GM13977 (cell line): ENCODE results near the gene DCDC1.
"Not testable (repeated sequence)": the region's sequence is repeated elsewhere in the genome, so short reads cannot be mapped to it uniquely, and the experiment has no call there.

Source experiments
- DNase-seq: peaks from one replicate; pipeline ENCODE4 v3.0.0; 2012; ENCODE audit warnings: low spot score
- in situ Hi-C: fragments of 300-500 bp; cut with MboI; formaldehyde crosslinking; loops from one replicate; pipeline ENCODE4 v1.12.0; 2022; ENCODE audit warnings: low sequenced_read_pairs, low pct_unique_long_range_greater_than_20kb, mixed read lengths, inconsistent platforms; ENCODE audit not compliant: unreplicated experiment
- TF ChIP-seq, protein P1 (sequence below): IDR thresholded peaks from 2 replicates; pipeline ENCODE4 v1.5.1; 2012; ENCODE audit warnings: mild to moderate bottlenecking, control low read depth; ENCODE audit not compliant: insufficient read depth; ENCODE audit errors: extremely low read depth, missing control alignments

Gene DCDC1

DNA sequence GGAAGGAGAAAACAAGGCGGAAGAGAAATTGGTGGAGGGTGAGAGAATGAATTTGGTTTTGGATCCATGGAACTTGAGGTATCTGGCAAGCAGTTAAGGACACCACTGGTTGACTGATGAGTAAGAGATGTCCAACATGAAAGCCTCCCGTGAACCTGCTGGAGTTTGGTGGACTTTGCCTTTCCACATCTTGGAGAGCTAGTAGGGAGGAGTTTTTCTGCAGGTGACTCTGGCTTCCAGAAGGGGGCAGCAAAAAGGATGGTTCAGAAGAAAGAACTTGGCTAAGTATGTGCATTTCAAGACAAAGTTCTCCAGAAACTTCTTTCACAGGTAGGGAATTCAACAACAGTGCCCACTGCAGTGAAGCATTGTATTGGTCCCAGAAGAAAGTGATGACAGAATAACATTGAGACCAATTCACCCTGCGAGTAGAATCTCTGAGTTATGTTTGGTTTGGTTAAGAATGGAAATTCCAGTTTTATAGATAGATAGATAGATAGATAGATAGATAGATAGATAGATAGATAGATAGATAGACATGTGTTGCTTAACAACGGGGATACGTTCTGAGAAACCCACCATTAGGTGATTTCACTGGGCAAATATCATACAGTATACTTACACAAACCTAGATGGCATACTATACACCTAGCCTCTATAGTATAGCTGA lies 28.5 kb downstream of the DCDC1 start:
- TF ChIP-seq, protein P1, sequence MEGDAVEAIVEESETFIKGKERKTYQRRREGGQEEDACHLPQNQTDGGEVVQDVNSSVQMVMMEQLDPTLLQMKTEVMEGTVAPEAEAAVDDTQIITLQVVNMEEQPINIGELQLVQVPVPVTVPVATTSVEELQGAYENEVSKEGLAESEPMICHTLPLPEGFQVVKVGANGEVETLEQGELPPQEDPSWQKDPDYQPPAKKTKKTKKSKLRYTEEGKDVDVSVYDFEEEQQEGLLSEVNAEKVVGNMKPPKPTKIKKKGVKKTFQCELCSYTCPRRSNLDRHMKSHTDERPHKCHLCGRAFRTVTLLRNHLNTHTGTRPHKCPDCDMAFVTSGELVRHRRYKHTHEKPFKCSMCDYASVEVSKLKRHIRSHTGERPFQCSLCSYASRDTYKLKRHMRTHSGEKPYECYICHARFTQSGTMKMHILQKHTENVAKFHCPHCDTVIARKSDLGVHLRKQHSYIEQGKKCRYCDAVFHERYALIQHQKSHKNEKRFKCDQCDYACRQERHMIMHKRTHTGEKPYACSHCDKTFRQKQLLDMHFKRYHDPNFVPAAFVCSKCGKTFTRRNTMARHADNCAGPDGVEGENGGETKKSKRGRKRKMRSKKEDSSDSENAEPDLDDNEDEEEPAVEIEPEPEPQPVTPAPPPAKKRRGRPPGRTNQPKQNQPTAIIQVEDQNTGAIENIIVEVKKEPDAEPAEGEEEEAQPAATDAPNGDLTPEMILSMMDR = peak; percentile 59
- in situ Hi-C loops = no loop called here
- peak; percentile 31 for DNase-seq

DNA sequence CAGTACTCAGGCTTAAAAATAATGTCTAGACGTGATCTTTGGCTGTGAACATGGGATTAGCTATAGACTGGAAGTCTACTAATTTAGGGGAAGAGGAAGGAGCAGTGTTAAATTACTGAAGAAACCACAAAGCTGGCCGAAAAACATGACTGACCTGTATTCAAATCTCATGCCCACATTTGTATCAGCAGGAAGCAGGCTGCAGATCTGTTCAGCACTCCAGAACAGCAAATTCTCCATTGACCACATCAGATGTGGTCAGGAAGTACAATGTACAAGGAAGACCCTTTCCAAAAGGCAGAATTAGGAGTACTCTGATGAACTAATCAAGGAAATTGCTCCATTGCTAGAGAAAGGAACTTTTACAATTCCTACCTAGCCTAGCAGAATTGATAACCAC lies 31.7 kb downstream of the DCDC1 start:
- DNase-seq = no peak
- in situ Hi-C loops = no loop called here
- TF ChIP-seq, protein P1 = no peak

DNA sequence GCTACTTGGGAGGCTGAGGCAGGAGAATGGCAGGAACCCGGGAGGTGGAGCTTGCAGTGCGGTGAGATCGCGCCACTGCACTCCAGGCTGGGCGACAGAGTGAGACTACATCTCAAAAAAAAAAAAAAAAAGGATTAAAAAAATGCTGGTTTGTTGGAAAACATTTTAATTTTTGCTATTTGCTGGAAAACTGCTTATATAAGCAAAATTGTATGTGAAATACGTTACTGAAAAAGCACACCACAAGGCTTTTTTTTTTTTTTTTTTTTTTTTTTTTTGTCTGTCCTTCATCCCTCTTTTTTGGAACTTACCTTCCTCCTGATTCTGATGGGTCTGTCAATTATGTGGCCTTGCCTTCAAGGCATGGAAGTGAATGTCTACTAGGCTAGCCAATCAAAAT lies 40.8 kb downstream of the DCDC1 start:
- in situ Hi-C loops = no loop called here
- TF ChIP-seq, protein P1 = no peak
- DNase-seq = no peak

DNA sequence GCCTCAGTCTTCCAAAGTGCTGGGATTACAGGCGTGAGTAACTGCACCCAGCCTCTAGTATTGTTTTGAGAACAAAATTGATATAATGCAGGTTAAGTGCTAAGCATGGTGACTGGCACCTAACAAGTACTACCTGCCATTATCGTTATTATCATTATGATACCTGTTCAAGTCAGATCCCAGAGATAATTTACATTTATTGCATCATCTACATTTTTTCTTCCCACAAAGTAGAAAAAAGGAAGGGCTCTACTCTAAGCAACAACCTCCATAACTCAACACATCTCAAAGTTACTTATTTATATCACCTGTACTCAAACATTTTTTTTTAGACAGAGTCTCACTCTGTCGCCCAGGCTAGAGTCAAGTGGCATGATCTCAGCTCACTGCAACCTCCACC lies 42.1 kb downstream of the DCDC1 start:
- no peak for DNase-seq
- in situ Hi-C loops = no loop called here
- TF ChIP-seq, protein P1 = no peak

DNA sequence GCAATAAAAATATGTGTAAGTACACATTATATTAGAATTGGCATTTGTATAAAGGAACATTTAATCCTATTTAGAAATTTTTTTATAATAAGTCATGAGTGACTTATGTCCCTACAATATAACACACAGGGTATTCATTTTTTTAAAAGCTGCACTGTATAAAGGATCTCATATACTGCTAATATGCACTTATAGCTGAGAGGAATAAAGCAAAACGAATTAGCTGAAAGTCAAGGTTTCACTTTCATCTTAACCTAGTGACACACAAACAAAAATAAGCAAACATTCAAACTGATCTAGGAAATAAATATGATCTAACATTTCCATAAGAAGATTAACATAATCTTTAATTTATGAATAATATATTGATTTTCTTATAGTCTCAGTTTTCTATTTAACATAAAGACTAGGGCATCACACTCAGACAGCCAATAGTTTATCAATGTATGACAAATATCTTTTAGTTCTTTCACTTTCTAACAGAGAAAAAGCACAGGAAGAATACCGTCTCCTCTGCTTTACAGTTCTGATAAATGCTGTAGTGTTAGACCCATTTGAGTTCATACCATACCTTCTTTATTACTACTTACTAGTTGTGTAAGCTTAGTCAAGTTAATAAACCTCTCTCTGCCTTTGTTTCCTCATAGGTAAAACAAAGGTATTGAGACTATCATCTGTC lies 42.9 kb downstream of the DCDC1 start:
- peak; percentile 19 for DNase-seq
- TF ChIP-seq, protein P1 = no peak
- in situ Hi-C loops = no loop called here

DNA sequence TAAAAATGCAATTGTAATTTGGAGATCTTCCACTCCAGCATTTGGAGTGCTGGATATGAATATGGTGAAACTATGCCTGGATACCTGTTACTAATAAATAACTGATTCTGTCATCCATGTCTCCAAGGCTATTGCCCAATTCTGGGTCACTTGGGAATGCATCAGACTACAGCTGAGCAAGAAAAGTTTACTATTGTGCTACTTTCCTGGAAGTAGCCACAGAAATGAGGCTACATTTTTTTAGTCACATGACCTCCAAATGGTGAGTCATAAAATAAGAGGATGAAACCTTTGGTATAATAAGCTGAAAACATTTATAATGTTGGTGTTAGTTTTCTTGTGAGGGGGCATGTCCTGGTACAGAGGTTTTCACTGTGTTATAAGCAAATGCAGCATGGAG lies 44.4 kb downstream of the DCDC1 start:
- no peak for DNase-seq
- in situ Hi-C loops = no loop called here
- TF ChIP-seq, protein P1 = no peak

DNA sequence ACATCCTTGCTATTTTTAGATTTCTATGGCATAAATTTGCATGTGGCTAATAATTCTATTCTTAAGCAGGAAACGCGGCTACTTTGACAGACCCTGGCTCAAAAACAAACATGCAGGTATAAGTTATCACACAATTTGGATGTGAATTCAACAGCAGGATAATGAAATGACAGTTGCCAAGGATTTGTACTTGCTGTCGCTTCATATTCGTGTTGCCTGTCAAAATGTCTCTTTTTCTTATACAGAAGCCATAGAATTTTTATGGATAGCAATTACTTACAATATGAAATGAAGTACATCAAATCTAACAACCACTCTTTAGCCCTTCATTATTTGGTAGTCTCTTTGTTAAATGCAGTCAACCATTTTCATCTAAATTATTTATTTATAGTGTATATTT lies 46.4 kb downstream of the DCDC1 start:
- in situ Hi-C loops = no loop called here
- DNase-seq = no peak

DNA sequence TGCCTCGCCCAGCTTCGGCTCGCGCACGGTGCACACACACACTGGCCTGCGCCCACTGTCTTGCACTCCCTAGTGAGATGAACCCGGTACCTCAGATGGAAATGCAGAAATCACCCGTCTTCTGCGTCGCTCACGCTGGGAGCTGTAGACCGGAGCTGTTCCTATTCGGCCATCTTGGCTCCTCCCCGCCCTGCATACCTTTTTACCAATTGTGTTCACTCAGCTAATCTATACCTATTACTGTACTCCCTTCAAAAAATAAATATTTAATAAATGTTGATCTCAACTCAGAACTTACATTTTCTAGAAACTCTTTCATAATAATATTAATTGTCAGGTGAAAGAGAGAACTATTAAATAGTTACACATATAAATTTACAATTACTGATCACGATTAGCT lies 48.0 kb downstream of the DCDC1 start:
- in situ Hi-C loops, DNase-seq: not testable (repeated sequence)

More for the DNA sequence above, 46.4 kb downstream of the DCDC1 start:
- TF ChIP-seq, protein P1 = no peak
